WTC11 (cell line): ENCODE data around the gene IL25. TPM values are rescaled to one million over a fixed set of nuclear protein-coding genes. Genes with fewer than 3 reads are reported as not detected.

ENCODE experiments used
- ATAC-seq: fragments of 200-7000 bp; cut with Tn5 transposase; 2 replicates; pipeline ENCODE4 v1.10.0; 2021; ENCODE audit warnings: mild to moderate bottlenecking, moderate library complexity
- CTCF ChIA-PET: fragments of 300-600 bp; sonication (Branson Sonifier 250); formaldehyde crosslinking; loops from one replicate; lab custom pipeline; 2021; ENCODE audit warnings: antibody characterized with exemption; lab: Charles Lee
- POLR2A ChIA-PET: fragments of 350-600 bp; sonication (Branson Sonifier 250); formaldehyde crosslinking; loops from one replicate; lab custom pipeline; 2021; ENCODE audit warnings: antibody characterized with exemption; lab: Charles Lee
- DNase-seq: peaks from one replicate; pipeline ENCODE4 v3.0.0; 2021; ENCODE audit warnings: low spot score
- H3K27ac Mint-ChIP-seq: 2 replicates; pipeline ENCODE4 v1.8.0; 2021; ENCODE audit warnings: mixed read lengths
- H3K27me3 Mint-ChIP-seq: 2 replicates; pipeline ENCODE4 v1.8.0; 2021; ENCODE audit warnings: low read depth, mild to moderate bottlenecking, moderate library complexity, mixed read lengths
- H3K36me3 Mint-ChIP-seq: 2 replicates; pipeline ENCODE4 v1.8.0; 2021; ENCODE audit warnings: mixed read lengths
- H3K4me1 Mint-ChIP-seq: 2 replicates; pipeline ENCODE4 v1.8.0; 2022; ENCODE audit warnings: mixed read lengths
- H3K4me3 Mint-ChIP-seq: 2 replicates; pipeline ENCODE4 v1.8.0; 2021; ENCODE audit warnings: mild to moderate bottlenecking, moderate library complexity, mixed read lengths
- H3K9me3 Mint-ChIP-seq: 2 replicates; pipeline ENCODE4 v1.8.0; 2021; ENCODE audit warnings: mixed read lengths
- FOXK1 ChIP-seq: sonication (generic); formaldehyde crosslinking; IDR thresholded peaks from 2 replicates; pipeline ENCODE4 v1.8.0; 2022; ENCODE audit warnings: mild to moderate bottlenecking, moderate library complexity, missing genetic modification reagents
- GRHL2 ChIP-seq: fragments of 250-450 bp; sonication (Bioruptor Pico); IDR thresholded peaks from 2 replicates; pipeline ENCODE4 v1.8.0; 2022; ENCODE audit warnings: mild to moderate bottlenecking, moderate library complexity; ENCODE audit not compliant: insufficient replicate concordance, severe bottlenecking
- GTF2I ChIP-seq: fragments of 250-450 bp; sonication (Bioruptor Pico); conservative IDR thresholded peaks from 2 replicates; pipeline ENCODE4 v1.4.0; 2021; ENCODE audit warnings: mild to moderate bottlenecking
- MXD4 ChIP-seq: fragments of 250-450 bp; sonication (Bioruptor Pico); IDR thresholded peaks from 2 replicates; pipeline ENCODE4 v1.8.0; 2021; ENCODE audit warnings: mild to moderate bottlenecking, moderate library complexity, borderline replicate concordance
- MYBL2 ChIP-seq: sonication (generic); formaldehyde crosslinking; IDR thresholded peaks from 2 replicates; pipeline ENCODE4 v1.8.1; 2023; ENCODE audit warnings: mild to moderate bottlenecking, moderate library complexity, missing genetic modification reagents
- NFE2L1 ChIP-seq: sonication (generic); formaldehyde crosslinking; IDR thresholded peaks from 2 replicates; pipeline ENCODE4 v1.8.1; 2023; ENCODE audit warnings: missing genetic modification reagents
- RORB ChIP-seq: fragments of 250-450 bp; sonication (Bioruptor Pico); IDR thresholded peaks from 2 replicates; pipeline ENCODE4 v1.9.0; 2021; ENCODE audit warnings: mild to moderate bottlenecking
- ZNF263 ChIP-seq: sonication (generic); formaldehyde crosslinking; IDR thresholded peaks from 2 replicates; pipeline ENCODE4 v1.8.1; 2022; ENCODE audit warnings: low read depth, mild to moderate bottlenecking, moderate library complexity, missing genetic modification reagents
- total RNA-seq: library from RNA; stranded (reverse); gene quantifications from 3 replicates; pipeline ENCODE4 v1.2.3, GENCODE V29; 2021
- TF ChIP-seq, protein P1 (sequence below): sonication (generic); formaldehyde crosslinking; IDR thresholded peaks from 2 replicates; pipeline ENCODE4 v1.8.1; 2023; ENCODE audit warnings: mild to moderate bottlenecking, missing genetic modification reagents, moderate library complexity
- TF ChIP-seq, protein P2 (sequence below): sonication (generic); formaldehyde crosslinking; IDR thresholded peaks from 2 replicates; pipeline ENCODE4 v1.8.1; 2022; ENCODE audit warnings: mild to moderate bottlenecking, missing genetic modification reagents, moderate library complexity, borderline replicate concordance
- TF ChIP-seq, protein P3 (sequence below): sonication (generic); formaldehyde crosslinking; IDR thresholded peaks from 2 replicates; pipeline ENCODE4 v1.8.1; 2022; ENCODE audit warnings: low read depth, missing genetic modification reagents, borderline replicate concordance
- TF ChIP-seq, protein P4 (sequence below): sonication (generic); formaldehyde crosslinking; IDR thresholded peaks from 2 replicates; pipeline ENCODE4 v1.8.1; 2023; ENCODE audit warnings: mild to moderate bottlenecking, missing genetic modification reagents
- TF ChIP-seq, protein P5 (sequence below): sonication (generic); formaldehyde crosslinking; conservative IDR thresholded peaks from 2 replicates; pipeline ENCODE4 v1.8.1; 2023; ENCODE audit warnings: mild to moderate bottlenecking, low read depth, missing genetic modification reagents, moderate library complexity
- TF ChIP-seq, protein P6 (sequence below): fragments of 250-450 bp; sonication (Bioruptor Pico); IDR thresholded peaks from 2 replicates; pipeline ENCODE4 v1.9.0; 2021; ENCODE audit warnings: moderate library complexity, mild to moderate bottlenecking, inconsistent platforms, borderline replicate concordance
- TF ChIP-seq, protein P7 (sequence below): fragments of 250-450 bp; sonication (Bioruptor Pico); IDR thresholded peaks from 2 replicates; pipeline ENCODE4 v1.9.0; 2021; ENCODE audit warnings: mild to moderate bottlenecking
- TF ChIP-seq, protein P8 (sequence below): sonication (generic); formaldehyde crosslinking; IDR thresholded peaks from 2 replicates; pipeline ENCODE4 v1.8.0; 2022; ENCODE audit warnings: mild to moderate bottlenecking, missing genetic modification reagents

Gene IL25
- total RNA-seq, 1 experiment from 2014 or later = 0.24 TPM

DNA sequence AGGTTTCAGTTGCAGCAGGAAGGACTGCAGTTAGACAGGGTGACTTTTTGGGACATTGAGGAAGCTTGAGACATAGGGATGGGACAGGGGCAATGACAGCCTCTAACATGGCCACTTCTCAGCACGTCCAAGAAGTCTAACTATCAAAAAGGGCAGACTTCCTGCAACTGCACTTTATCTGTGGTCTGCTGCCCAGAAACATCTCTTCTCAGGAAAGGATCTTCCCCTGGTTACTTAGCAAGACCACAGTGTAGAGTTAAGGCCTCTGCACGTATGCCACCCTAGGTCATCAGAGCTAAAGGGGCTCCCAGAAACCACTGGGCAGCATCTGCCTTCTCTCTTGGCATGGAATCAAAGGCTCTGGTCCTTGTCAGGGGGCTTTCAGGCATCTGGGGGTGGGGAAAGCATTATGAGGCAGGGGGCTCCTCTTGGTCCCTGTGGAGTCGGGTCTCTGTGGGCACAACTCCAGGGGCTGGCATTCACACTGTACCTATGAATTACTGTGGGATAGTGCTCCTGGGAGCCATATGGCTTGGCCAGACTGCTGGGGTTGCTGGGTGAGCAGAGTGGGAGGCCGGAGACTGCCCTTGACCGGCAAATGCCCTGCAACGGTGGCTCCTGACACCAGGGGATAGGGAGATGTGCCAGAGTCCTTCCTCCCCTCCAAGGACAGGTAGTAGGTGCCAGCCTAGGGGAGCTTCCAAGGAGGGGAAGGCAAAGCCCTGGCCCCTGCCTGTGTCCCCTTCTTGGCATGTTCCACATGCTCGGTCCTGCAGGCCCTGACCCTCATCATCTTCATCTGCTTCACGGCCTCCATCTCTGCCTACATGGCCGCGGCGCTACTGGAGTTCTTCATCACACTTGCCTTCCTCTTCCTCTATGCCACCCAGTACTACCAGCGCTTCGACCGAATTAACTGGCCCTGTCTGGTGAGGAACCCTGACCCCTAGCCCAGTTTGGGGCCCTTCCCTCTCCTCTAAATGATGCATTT is 5.3 kb downstream of the IL25 start:
- Mint-ChIP-seq H3K36me3 (no peaks in the 10 kb centered on the region), H3K4me1 (peaks cover 11% of the 10 kb centered on the region), H3K27me3 (peaks cover 57% of the 10 kb centered on the region), H3K4me3 (no peak overlapping the region), H3K27ac (no peak overlapping the region), H3K9me3 (no peaks in the 10 kb centered on the region)
- POLR2A ChIA-PET = no interaction called here
- TF ChIP-seq, protein P1, sequence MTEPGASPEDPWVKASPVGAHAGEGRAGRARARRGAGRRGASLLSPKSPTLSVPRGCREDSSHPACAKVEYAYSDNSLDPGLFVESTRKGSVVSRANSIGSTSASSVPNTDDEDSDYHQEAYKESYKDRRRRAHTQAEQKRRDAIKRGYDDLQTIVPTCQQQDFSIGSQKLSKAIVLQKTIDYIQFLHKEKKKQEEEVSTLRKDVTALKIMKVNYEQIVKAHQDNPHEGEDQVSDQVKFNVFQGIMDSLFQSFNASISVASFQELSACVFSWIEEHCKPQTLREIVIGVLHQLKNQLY (CRISPR knock-in tag) = no peak
- TF ChIP-seq, protein P2, sequence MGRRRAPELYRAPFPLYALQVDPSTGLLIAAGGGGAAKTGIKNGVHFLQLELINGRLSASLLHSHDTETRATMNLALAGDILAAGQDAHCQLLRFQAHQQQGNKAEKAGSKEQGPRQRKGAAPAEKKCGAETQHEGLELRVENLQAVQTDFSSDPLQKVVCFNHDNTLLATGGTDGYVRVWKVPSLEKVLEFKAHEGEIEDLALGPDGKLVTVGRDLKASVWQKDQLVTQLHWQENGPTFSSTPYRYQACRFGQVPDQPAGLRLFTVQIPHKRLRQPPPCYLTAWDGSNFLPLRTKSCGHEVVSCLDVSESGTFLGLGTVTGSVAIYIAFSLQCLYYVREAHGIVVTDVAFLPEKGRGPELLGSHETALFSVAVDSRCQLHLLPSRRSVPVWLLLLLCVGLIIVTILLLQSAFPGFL (CRISPR knock-in tag) = 0 out of 2 replicates have a peak, but pooled peaks have one; percentile 36
- ATAC-seq (no peak), DNase-seq (no peak)
- CTCF ChIA-PET = interaction anchor here (0.9 to 6.4 kb wide), 14 partner anchors 11 to 309 kb away, joined by 3 to 95 read pairs (median 15); partner anchors contain the start of gene SLC22A17

DNA sequence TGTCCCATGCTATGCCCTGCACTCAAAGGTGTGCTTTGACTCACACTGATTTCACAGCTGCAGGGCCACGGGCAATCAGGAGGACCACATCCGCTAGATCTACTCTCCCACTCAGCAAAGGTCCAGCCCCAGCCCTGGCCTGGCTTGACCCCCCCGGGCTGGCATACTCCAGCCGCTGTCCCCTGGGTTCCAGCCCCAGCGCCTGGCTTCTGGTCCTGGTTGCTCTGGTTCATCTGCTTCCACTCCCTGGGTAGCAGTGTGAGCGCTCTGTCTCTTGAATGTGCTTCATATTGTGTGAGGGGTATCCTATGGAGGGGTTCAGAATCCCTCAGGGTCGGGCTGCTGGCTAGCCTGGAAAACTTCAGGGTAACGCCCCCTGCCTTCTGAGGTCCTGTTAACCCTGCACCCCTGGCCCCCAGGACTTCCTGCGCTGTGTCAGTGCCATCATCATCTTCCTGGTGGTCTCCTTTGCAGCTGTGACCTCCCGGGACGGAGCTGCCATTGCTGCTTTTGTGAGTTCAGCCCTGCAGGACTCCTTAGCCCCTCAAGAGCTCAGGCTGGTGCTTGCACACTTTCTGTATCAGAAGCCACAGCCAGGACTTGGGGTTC is 6.1 kb downstream of the IL25 start:
- peaks cover 59% of the 10 kb centered on the region for H3K27me3 Mint-ChIP-seq
- CTCF ChIA-PET = interaction anchor here (0.6 to 6.4 kb wide), 20 partner anchors 10 to 284 kb away, joined by 3 to 95 read pairs (median 17); partner anchors contain the start of genes ACIN1, C14orf119, EFS and PABPN1
- no peak overlapping the region for H3K4me3 Mint-ChIP-seq
- ATAC-seq (no peak), DNase-seq (no peak)
- no peaks in the 10 kb centered on the region for H3K9me3 Mint-ChIP-seq
- no peak overlapping the region for H3K27ac Mint-ChIP-seq
- TF ChIP-seq, protein P3, sequence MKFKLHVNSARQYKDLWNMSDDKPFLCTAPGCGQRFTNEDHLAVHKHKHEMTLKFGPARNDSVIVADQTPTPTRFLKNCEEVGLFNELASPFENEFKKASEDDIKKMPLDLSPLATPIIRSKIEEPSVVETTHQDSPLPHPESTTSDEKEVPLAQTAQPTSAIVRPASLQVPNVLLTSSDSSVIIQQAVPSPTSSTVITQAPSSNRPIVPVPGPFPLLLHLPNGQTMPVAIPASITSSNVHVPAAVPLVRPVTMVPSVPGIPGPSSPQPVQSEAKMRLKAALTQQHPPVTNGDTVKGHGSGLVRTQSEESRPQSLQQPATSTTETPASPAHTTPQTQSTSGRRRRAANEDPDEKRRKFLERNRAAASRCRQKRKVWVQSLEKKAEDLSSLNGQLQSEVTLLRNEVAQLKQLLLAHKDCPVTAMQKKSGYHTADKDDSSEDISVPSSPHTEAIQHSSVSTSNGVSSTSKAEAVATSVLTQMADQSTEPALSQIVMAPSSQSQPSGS (CRISPR knock-in tag) = no peak
- TF ChIP-seq, protein P4, sequence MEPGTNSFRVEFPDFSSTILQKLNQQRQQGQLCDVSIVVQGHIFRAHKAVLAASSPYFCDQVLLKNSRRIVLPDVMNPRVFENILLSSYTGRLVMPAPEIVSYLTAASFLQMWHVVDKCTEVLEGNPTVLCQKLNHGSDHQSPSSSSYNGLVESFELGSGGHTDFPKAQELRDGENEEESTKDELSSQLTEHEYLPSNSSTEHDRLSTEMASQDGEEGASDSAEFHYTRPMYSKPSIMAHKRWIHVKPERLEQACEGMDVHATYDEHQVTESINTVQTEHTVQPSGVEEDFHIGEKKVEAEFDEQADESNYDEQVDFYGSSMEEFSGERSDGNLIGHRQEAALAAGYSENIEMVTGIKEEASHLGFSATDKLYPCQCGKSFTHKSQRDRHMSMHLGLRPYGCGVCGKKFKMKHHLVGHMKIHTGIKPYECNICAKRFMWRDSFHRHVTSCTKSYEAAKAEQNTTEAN = no peak
- TF ChIP-seq FOXK1 (CRISPR knock-in tag) = no peak
- TF ChIP-seq ZNF263 = no peak
- TF ChIP-seq, protein P5, sequence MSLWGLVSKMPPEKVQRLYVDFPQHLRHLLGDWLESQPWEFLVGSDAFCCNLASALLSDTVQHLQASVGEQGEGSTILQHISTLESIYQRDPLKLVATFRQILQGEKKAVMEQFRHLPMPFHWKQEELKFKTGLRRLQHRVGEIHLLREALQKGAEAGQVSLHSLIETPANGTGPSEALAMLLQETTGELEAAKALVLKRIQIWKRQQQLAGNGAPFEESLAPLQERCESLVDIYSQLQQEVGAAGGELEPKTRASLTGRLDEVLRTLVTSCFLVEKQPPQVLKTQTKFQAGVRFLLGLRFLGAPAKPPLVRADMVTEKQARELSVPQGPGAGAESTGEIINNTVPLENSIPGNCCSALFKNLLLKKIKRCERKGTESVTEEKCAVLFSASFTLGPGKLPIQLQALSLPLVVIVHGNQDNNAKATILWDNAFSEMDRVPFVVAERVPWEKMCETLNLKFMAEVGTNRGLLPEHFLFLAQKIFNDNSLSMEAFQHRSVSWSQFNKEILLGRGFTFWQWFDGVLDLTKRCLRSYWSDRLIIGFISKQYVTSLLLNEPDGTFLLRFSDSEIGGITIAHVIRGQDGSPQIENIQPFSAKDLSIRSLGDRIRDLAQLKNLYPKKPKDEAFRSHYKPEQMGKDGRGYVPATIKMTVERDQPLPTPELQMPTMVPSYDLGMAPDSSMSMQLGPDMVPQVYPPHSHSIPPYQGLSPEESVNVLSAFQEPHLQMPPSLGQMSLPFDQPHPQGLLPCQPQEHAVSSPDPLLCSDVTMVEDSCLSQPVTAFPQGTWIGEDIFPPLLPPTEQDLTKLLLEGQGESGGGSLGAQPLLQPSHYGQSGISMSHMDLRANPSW (CRISPR knock-in tag) = no peak
- TF ChIP-seq, protein P6, sequence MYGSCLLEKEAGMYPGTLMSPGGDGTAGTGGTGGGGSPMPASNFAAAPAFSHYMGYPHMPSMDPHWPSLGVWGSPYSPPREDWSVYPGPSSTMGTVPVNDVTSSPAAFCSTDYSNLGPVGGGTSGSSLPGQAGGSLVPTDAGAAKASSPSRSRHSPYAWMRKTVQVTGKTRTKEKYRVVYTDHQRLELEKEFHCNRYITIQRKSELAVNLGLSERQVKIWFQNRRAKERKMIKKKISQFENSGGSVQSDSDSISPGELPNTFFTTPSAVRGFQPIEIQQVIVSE (CRISPR knock-in tag) = no peak
- no peak for TF ChIP-seq RORB (CRISPR knock-in tag)
- TF ChIP-seq NFE2L1 (CRISPR knock-in tag) = no peak
- TF ChIP-seq, protein P7, sequence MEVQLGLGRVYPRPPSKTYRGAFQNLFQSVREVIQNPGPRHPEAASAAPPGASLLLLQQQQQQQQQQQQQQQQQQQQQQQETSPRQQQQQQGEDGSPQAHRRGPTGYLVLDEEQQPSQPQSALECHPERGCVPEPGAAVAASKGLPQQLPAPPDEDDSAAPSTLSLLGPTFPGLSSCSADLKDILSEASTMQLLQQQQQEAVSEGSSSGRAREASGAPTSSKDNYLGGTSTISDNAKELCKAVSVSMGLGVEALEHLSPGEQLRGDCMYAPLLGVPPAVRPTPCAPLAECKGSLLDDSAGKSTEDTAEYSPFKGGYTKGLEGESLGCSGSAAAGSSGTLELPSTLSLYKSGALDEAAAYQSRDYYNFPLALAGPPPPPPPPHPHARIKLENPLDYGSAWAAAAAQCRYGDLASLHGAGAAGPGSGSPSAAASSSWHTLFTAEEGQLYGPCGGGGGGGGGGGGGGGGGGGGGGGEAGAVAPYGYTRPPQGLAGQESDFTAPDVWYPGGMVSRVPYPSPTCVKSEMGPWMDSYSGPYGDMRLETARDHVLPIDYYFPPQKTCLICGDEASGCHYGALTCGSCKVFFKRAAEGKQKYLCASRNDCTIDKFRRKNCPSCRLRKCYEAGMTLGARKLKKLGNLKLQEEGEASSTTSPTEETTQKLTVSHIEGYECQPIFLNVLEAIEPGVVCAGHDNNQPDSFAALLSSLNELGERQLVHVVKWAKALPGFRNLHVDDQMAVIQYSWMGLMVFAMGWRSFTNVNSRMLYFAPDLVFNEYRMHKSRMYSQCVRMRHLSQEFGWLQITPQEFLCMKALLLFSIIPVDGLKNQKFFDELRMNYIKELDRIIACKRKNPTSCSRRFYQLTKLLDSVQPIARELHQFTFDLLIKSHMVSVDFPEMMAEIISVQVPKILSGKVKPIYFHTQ (CRISPR knock-in tag) = no peak
- TF ChIP-seq, protein P8, sequence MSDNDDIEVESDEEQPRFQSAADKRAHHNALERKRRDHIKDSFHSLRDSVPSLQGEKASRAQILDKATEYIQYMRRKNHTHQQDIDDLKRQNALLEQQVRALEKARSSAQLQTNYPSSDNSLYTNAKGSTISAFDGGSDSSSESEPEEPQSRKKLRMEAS (CRISPR knock-in tag) = no peak
- no peak for TF ChIP-seq GRHL2 (CRISPR knock-in tag)
- no peak for TF ChIP-seq GTF2I (CRISPR knock-in tag)
- TF ChIP-seq MXD4 (CRISPR knock-in tag) = no peak
- TF ChIP-seq MYBL2 (CRISPR knock-in tag) = no peak
- H3K36me3 Mint-ChIP-seq = no peaks in the 10 kb centered on the region
- H3K4me1 Mint-ChIP-seq = peaks cover 11% of the 10 kb centered on the region
- POLR2A ChIA-PET = no interaction called here
